C4-2B (cell line): ENCODE data around the gene EXOC6B.

ENCODE experiments used
- CTCF ChIP-seq: fragments of 450-650 bp; conservative IDR thresholded peaks from 2 replicates; pipeline ENCODE4 v1.5.1; 2017; ENCODE audit warnings: mild to moderate bottlenecking
- ZFX ChIP-seq: fragments of 450-650 bp; IDR thresholded peaks from 2 replicates; pipeline ENCODE4 v1.6.1; 2017

- no peak for TF ChIP-seq CTCF
- TF ChIP-seq ZFX = no peak
Observed at GRCh38 chr2:72649810-72650209, 176.0 kb downstream of the EXOC6B start.
